Gastroesophageal sphincter (tissue), 3 donors: ENCODE results near the gene SFI1.

ENCODE experiments used
- CTCF ChIP-seq, 4 experiments: fragments of 200-600 bp in 2 of 4; fragments of 450-650 bp in 2 of 4; sonication (generic) in 1 of 4; IDR thresholded peaks; one replicate each; pipeline ENCODE4 v1.5.1; 2017 to 2019; ENCODE audit warnings: antibody characterized with exemption in 4 of 4, mild to moderate bottlenecking in 2 of 4, moderate library complexity in 2 of 4
- EP300 ChIP-seq: sonication (generic); formaldehyde crosslinking; IDR thresholded peaks from one replicate; pipeline ENCODE4 v1.6.1; 2017; ENCODE audit warnings: antibody characterized with exemption, mild to moderate bottlenecking
- POLR2A ChIP-seq, 2 donors: fragments of 450-650 bp; IDR thresholded peaks; one replicate each; pipeline ENCODE4 v1.6.1; 2017; ENCODE audit warnings: antibody characterized with exemption in 2 of 2, mild to moderate bottlenecking in 2 of 2, moderate library complexity in 1 of 2
- POLR2AphosphoS5 ChIP-seq: sonication (generic); formaldehyde crosslinking; IDR thresholded peaks from one replicate; pipeline ENCODE4 v1.6.1; 2017; ENCODE audit warnings: antibody characterized with exemption

- no peak for TF ChIP-seq POLR2A (IDR thresholded peaks at IDR 0.05)
- no peak for TF ChIP-seq CTCF (IDR thresholded peaks at IDR 0.05)
- TF ChIP-seq EP300, result no peak
- no peak for TF ChIP-seq POLR2AphosphoS5
These were observed 4.2 kb upstream of the SFI1 start for GRCh38 chr22:31492151-31492550.
